GM23248 (cell line): ENCODE data around the gene ARRDC5. TPM values are rescaled to one million over a fixed set of nuclear protein-coding genes. Genes with fewer than 3 reads are reported as not detected.
"Not testable (repeated sequence)": the region's sequence is repeated elsewhere in the genome, so short reads cannot be mapped to it uniquely, and the experiment has no call there.

Experiments
- DNase-seq: peaks from one replicate; pipeline ENCODE4 v3.0.0-alpha.2; 2015
- H2AFZ ChIP-seq: fragments of 200-600 bp; sonication (generic); 2 replicates; pipeline ENCODE4 v1.6.1; 2016; ENCODE audit warnings: antibody characterized with exemption
- H3F3A ChIP-seq: fragments of 200-600 bp; sonication (generic); 2 replicates; pipeline ENCODE4 v1.6.1; 2016; ENCODE audit warnings: mild to moderate bottlenecking, antibody characterized with exemption, mixed run types; ENCODE audit not compliant: insufficient read depth
- H3K27ac ChIP-seq: fragments of 200-600 bp; sonication (generic); 2 replicates; pipeline ENCODE4 v1.5.1; 2016; ENCODE audit warnings: mild to moderate bottlenecking
- H3K27me3 ChIP-seq: fragments of 200-600 bp; sonication (generic); replicated peaks from 2 replicates; pipeline ENCODE4 v1.6.1; 2016; ENCODE audit warnings: mild to moderate bottlenecking; ENCODE audit not compliant: insufficient read depth
- H3K36me3 ChIP-seq: fragments of 200-600 bp; sonication (generic); 2 replicates; pipeline ENCODE4 v1.6.1; 2016; ENCODE audit warnings: low read depth, mild to moderate bottlenecking
- H3K4me1 ChIP-seq: fragments of 200-600 bp; sonication (generic); 2 replicates; pipeline ENCODE4 v1.6.1; 2016; ENCODE audit warnings: mild to moderate bottlenecking; ENCODE audit not compliant: insufficient read depth
- H3K4me2 ChIP-seq: fragments of 200-600 bp; sonication (generic); one replicate; pipeline ENCODE4 v1.6.1; 2016; ENCODE audit warnings: mild to moderate bottlenecking; ENCODE audit not compliant: unreplicated experiment
- H3K4me3 ChIP-seq: fragments of 200-600 bp; sonication (generic); 2 replicates; pipeline ENCODE4 v1.5.1; 2016; ENCODE audit warnings: mild to moderate bottlenecking
- H3K79me2 ChIP-seq: fragments of 200-600 bp; sonication (generic); 2 replicates; pipeline ENCODE4 v1.6.1; 2016; ENCODE audit warnings: mild to moderate bottlenecking; ENCODE audit not compliant: insufficient read depth
- H3K9ac ChIP-seq: fragments of 200-600 bp; sonication (generic); 2 replicates; pipeline ENCODE4 v1.6.1; 2016; ENCODE audit warnings: mild to moderate bottlenecking
- H3K9me2 ChIP-seq: fragments of 200-600 bp; sonication (generic); 2 replicates; pipeline ENCODE4 v1.6.1; 2016; ENCODE audit warnings: mixed run types, mild to moderate bottlenecking, moderate library complexity; ENCODE audit not compliant: insufficient read depth
- H3K9me3 ChIP-seq: fragments of 200-600 bp; sonication (generic); one replicate; pipeline ENCODE4 v1.6.1; 2017; ENCODE audit warnings: low read depth
- H4K20me1 ChIP-seq: fragments of 200-600 bp; sonication (generic); 2 replicates; pipeline ENCODE4 v1.6.0; 2016; ENCODE audit not compliant: insufficient read depth
- EZH2 ChIP-seq: fragments of 200-600 bp; sonication (generic); IDR thresholded peaks from 2 replicates; pipeline ENCODE4 v1.6.1; 2018; ENCODE audit warnings: antibody characterized with exemption, mild to moderate bottlenecking; ENCODE audit not compliant: insufficient read depth, poor library complexity, severe bottlenecking
- EZH2phosphoT487 ChIP-seq: fragments of 200-600 bp; sonication (generic); IDR thresholded peaks from 2 replicates; pipeline ENCODE4 v1.6.1; 2018; ENCODE audit warnings: antibody characterized with exemption, moderate library complexity, mild to moderate bottlenecking, low read depth; ENCODE audit not compliant: insufficient read depth
- WGBS, 2 experiments: methylation state at CpG; one replicate each; pipeline ENCODE4 v1.1.6; 2015 to 2017; ENCODE audit warnings: low lambda C conversion rate in 2 of 2, low coverage in 1 of 2; ENCODE audit errors: missing lambda C conversion rate in 2 of 2; 5-methylcytosine and 5-hydroxymethylcytosine counted together
- in situ Hi-C: fragments of 300-500 bp; cut with MboI; formaldehyde crosslinking; loops from 2 replicates; pipeline ENCODE4 v1.15.0; 2020
- polyA plus RNA-seq: library from polyadenylated mRNA; unstranded; fragments of >200 nt; fragmentation: Nextera tagmentation; extraction: Ambion mirVana; gene quantifications from 2 replicates; pipeline ENCODE4 v1.2.1, GENCODE V29; 2016
- total RNA-seq: library from RNA; depleted of rRNA; stranded (reverse); fragments of >200 nt; shearing (Covaris generic); gene quantifications from 2 replicates; pipeline ENCODE4 v1.2.3, GENCODE V29; 2014

ARRDC5 gene
- total and polyA plus RNA-seq, 2 experiments from 2014 or later = not detected

GRCh38 chr19:4852484-4852883, 50.2 kb downstream of the ARRDC5 start:
- peaks cover 70% of the 10 kb centered on the region for H3K36me3 ChIP-seq
- peaks cover 44% of the 10 kb centered on the region for H3F3A ChIP-seq

DNA sequence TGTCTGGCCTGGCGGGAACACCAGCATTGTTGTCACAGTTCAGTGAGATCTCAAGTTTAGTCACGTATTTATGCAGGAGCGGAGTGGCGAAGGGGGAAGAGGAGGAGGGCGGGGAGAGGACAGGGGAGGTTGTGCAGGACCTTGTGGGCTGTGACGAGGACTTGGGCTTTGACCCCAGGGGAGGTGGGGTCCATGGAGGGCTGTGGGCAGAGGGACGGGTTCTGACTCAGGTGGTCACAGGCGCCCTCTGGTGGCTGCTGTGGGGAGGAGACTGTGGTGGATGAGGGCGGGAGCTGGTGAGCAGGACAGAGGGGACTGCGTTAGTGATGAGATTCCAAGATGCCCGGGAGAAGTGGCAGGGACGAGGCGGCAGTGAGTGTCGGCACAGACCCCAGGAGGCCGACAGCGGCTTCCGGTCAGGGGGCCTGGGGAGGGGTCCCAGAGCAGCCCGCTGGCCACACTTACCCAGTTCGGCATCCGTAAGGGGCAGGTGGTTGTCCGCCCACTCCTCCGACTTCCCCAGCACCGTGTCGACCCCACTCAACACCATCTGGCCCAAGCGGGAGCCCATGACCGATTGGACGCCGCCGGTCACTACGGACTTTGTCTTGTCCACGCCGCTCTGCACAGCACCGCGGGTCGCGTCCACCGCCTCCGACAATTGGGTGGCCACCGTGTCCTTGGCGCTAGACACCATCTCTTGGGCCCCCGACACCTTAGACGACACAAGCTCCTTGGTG, 51.0 kb downstream of the ARRDC5 start:
- peaks cover 51% of the 10 kb centered on the region for H3F3A ChIP-seq
- H3K9ac ChIP-seq = no peak overlapping the region
- H3K79me2 ChIP-seq = peaks cover 73% of the 10 kb centered on the region
- H3K9me3 ChIP-seq = no peaks in the 10 kb centered on the region
- no peak overlapping the region for H3K4me3 ChIP-seq
- TF ChIP-seq EZH2 = no peak
- no peak for TF ChIP-seq EZH2phosphoT487
- H3K27me3 ChIP-seq = no peaks in the 10 kb centered on the region
- 76% methylated on average over 41 to 42 of the region's 42 CpGs for WGBS, 2 experiments
- H3K27ac ChIP-seq = peak overlapping the region; percentile 28; the same call in 1 of the 2 replicates
- H4K20me1 ChIP-seq = no peaks in the 10 kb centered on the region
- no peak overlapping the region for H3K4me2 ChIP-seq
- no peak overlapping the region for H2AFZ ChIP-seq
- peaks cover 70% of the 10 kb centered on the region for H3K36me3 ChIP-seq
- H3K4me1 ChIP-seq = no peaks in the 10 kb centered on the region
- H3K9me2 ChIP-seq = no peaks in the 10 kb centered on the region
- in situ Hi-C loops = no loop called here
- DNase-seq = peak; percentile 67

More at GRCh38 chr19:4852484-4852883, 50.2 kb downstream of the ARRDC5 start:
- Histone ChIP-seq H3K9me2 (no peaks in the 10 kb centered on the region), H3K9me3 (no peaks in the 10 kb centered on the region), H3K79me2 (peaks cover 80% of the 10 kb centered on the region), H4K20me1 (no peaks in the 10 kb centered on the region), H3K4me3 (no peak overlapping the region), H3K27ac (no peak overlapping the region), H3K9ac (no peak overlapping the region), H3K4me2 (no peak overlapping the region), H2AFZ (no peak overlapping the region), H3K4me1 (no peaks in the 10 kb centered on the region), H3K27me3 (no peaks in the 10 kb centered on the region)
- in situ Hi-C loops = no loop called here
- 78 to 79% methylated on average over 6 of the region's 6 CpGs for WGBS, 2 experiments
- no peak for DNase-seq
- no peak for TF ChIP-seq EZH2phosphoT487
- no peak for TF ChIP-seq EZH2

DNA sequence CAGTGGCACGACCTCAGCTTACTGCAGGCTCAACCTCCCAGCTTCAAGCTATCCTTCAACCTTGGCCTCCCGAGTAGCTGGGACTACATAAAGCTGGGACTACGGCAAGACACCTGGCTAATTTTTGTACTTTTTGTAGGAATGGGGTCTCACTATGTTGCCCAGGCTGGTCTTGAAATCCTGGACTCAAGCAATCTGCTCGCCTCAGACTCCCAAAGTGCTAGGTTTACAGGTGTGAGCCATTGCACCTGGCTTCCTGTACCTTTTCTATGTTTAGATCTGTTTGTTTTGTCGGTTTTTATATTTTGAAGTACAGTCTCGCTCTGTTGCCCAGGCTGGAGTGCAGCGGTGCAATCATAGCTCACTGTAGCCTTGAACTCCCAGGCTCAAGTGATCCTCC, 53.7 kb downstream of the ARRDC5 start:
- peaks cover 56% of the 10 kb centered on the region for H3F3A ChIP-seq
- in situ Hi-C loops = no loop called here
- H4K20me1 ChIP-seq = no peaks in the 10 kb centered on the region
- peaks cover 65% of the 10 kb centered on the region for H3K36me3 ChIP-seq
- H3K79me2 ChIP-seq = peaks cover 56% of the 10 kb centered on the region
- H3K27me3 ChIP-seq = no peaks in the 10 kb centered on the region
- no peak overlapping the region for H3K4me3 ChIP-seq
- H3K27ac ChIP-seq = no peak overlapping the region
- H3K4me1 ChIP-seq = peaks cover 21% of the 10 kb centered on the region
- no peak overlapping the region for H2AFZ ChIP-seq
- no peak overlapping the region for H3K4me2 ChIP-seq
- H3K9ac ChIP-seq = no peak overlapping the region
- DNase-seq = no peak
- no peaks in the 10 kb centered on the region for H3K9me2 ChIP-seq
- no peak for TF ChIP-seq EZH2phosphoT487
- TF ChIP-seq EZH2 = no peak
- no peaks in the 10 kb centered on the region for H3K9me3 ChIP-seq
- 94 to 95% methylated on average over 7 of the region's 7 CpGs for WGBS, 2 experiments

GRCh38 chr19:4847190-4847973, 55.3 kb downstream of the ARRDC5 start:
- Histone ChIP-seq H4K20me1 (no peaks in the 10 kb centered on the region), H3K79me2 (peaks cover 52% of the 10 kb centered on the region), H3K27ac (peak overlapping the region; percentile 92), H3K4me3 (no peak overlapping the region), H3K36me3 (peaks cover 57% of the 10 kb centered on the region), H3K9me2 (no peaks in the 10 kb centered on the region), H3F3A (peaks cover 69% of the 10 kb centered on the region), H2AFZ (no peak overlapping the region), H3K9me3 (no peaks in the 10 kb centered on the region), H3K4me1 (peaks cover 21% of the 10 kb centered on the region), H3K9ac (no peak overlapping the region), H3K27me3 (no peaks in the 10 kb centered on the region), H3K4me2 (no peak overlapping the region)
- in situ Hi-C loops = no loop called here
- WGBS, 2 experiments = 91 to 95% methylated on average over 23 of the region's 23 CpGs
- DNase-seq = peak; percentile 53
- TF ChIP-seq EZH2 (no peak), EZH2phosphoT487 (no peak)

DNA sequence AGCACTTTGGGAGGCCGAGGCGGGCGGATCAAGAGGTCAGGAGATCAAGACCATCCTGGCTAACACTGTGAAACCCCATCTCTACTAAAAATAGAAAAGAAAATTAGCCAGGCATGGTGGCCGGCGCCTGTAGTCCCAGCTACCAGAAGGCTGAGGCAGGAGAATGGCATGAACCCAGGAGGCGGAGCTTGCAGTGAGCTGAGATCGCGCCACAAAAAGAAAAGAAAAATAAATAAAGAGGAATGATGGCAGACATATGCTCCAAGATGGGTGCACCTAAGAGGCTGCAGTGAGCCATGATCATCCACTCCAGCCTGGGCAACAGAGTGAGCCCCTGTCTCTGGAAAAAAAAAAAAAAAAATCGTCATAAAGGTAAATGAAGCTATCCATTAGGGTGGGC, 56.7 kb downstream of the ARRDC5 start:
- peaks cover 39% of the 10 kb centered on the region for H3K79me2 ChIP-seq
- peak overlapping the region; percentile 46 for H3K4me2 ChIP-seq
- H3F3A ChIP-seq = peaks cover 73% of the 10 kb centered on the region
- H4K20me1 ChIP-seq, in situ Hi-C loops, H3K27me3 ChIP-seq, H3K9me2 ChIP-seq, H3K9me3 ChIP-seq, H2AFZ ChIP-seq, H3K4me3 ChIP-seq: not testable (repeated sequence)
- peak overlapping the region; percentile 71 for H3K9ac ChIP-seq
- DNase-seq = peak; percentile 69
- peak overlapping the region; percentile 92 for H3K27ac ChIP-seq
- peaks cover 26% of the 10 kb centered on the region for H3K4me1 ChIP-seq
- peaks cover 56% of the 10 kb centered on the region for H3K36me3 ChIP-seq
- WGBS, 2 experiments = 0% methylated on average over 9 of the region's 9 CpGs
